Forelimb muscle (tissue), 1 donor: ENCODE results near the gene CREBZF. TPM values are rescaled to one million over a fixed set of nuclear protein-coding genes. Genes with fewer than 3 reads are reported as not detected.

Experiments used
- DNase-seq: peaks from one replicate; pipeline ENCODE4 v3.0.0-alpha.2; 2013; ENCODE audit warnings: low read depth
- polyA plus RNA-seq: library from polyadenylated mRNA; unstranded; fragments of 120-200 nt; gene quantifications from one replicate; pipeline ENCODE4 v1.2.1, GENCODE V29; 2013; ENCODE audit not compliant: insufficient read length

CREBZF gene, protein sequence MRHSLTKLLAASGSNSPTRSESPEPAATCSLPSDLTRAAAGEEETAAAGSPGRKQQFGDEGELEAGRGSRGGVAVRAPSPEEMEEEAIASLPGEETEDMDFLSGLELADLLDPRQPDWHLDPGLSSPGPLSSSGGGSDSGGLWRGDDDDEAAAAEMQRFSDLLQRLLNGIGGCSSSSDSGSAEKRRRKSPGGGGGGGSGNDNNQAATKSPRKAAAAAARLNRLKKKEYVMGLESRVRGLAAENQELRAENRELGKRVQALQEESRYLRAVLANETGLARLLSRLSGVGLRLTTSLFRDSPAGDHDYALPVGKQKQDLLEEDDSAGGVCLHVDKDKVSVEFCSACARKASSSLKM
- polyA plus RNA-seq, result 51.8 TPM

DNA sequence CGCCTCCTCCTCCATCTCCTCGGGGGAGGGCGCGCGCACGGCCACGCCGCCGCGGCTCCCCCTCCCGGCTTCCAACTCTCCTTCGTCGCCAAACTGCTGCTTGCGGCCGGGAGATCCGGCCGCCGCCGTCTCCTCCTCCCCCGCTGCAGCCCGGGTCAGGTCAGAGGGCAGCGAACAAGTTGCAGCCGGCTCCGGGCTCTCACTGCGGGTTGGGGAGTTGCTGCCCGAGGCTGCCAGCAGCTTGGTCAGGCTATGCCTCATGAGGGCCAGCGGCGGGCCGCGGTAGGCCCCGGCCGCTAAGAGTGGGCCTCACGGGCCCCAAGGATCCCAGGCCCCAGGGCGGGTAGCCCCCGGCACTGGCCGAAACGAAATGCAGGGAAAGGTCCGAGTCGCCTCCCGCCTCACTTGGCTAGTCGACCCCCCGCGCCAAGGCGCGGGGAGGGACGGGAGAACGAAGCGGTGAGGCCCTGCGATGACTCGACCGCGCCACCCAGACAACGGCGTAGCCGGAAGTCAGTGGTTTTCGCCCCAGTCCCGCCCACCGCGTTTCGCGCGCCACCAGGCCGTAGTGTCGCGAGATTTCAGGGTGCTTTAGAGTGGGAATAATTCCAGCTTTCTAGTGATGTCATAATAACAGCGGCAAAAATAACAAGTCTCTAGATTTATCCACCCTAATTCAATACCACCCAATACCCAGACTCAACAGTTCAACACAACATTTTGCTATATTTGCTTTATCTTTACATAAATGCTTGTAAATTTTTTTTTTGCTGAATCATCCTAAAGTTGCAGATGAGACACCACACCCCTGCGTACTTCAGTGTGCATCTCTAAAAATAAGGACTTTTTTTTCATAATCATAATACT lies at the start of gene CREBZF:
TSS of gene CREBZF (minus strand) at position 515 of the 867 bp plus-strand sequence. CDS start at position 261, 254 bp downstream.
- DNase-seq, result peak; percentile 89

DNA sequence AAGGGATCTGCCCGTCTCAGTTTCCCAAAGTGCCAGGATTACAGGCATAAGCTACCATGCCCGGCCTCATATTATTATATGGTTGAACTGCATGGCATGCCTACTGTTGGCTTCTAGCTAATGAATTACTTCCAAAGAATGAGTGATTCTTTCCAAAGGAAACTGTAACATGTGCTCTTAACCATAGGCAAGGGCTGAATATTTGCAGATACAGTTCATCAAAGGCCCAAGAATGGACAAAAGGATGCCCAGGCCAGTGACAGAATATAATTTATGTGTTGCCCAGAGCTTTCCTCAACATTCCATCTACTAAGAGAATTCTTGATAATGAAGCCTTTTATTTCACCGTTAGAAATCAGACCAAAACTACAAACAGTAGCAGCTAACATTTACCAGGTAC lies 48.0 kb upstream of the CREBZF start:
- DNase-seq, result no peak

DNA sequence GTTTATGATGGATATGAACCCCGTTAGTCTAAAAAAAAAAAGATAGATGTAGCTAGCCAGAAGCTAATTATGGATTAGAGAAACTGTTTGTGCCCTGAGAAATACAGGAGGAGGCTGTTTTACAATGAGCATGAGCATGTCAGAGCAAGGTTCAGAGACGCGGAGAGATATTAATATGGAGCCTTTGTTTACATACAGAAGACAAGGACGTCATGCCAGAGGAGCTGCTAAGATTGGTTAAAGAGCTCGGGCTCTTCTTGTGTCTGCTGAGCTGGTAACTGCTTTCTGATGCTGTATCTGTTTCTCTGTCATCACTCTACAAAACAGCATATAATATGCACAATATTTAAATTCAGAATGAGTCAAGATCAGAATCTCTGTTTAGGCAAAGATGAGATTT lies 46.0 kb upstream of the CREBZF start:
- DNase-seq, result no peak

DNA sequence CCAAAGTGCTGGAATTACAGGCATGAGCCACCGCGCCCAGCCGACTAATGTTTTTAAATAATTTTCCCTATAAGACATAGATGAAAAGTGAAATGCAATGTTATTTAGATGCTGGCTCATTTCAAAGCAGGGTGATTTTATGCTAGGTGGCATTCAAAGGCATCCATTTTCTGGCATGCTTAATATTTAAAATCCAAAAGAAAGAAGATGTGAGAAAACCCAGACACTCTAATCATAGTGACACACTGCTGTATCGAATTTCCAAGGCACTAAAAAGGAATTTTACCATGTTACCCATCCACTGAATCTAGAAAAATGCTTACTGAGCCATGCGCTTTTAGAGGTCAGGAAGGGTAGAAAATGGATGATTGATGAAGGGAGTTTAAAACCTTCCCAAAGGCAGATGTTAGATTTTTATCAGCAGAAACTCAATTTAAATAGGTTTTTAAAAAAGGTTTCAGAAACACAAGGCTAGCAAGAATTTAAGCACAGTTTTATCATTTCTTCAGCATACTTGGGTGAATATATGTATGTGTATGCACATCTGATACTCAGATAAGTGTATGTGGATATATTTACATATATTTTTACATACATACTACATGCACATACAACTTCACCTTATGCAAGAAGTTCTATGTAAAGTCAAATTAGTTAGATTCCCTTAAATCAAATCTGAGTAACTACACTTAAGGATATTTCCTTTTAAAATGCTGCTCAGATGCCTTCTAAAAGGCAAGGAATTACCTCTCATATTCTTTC lies 45.2 kb upstream of the CREBZF start:
- DNase-seq, result no peak

DNA sequence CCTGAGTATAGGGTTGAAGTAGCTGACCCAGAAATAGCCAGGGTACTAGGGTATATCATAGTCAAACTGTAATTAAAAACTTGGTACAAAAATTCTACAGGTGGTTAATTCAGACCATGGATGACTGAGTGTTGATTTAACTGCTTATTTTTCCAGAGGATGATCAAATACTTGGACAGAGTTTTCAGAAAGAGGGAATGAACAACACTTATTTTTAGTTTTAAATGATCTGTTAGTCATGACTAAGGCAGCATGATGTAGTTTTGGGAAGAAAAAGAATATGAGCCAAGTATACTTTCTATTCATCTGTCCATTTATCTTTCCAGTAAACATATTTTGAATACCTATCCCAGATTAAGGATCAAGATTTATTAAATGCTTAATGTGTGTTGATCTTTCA lies 40.9 kb upstream of the CREBZF start:
- DNase-seq, result no peak

DNA sequence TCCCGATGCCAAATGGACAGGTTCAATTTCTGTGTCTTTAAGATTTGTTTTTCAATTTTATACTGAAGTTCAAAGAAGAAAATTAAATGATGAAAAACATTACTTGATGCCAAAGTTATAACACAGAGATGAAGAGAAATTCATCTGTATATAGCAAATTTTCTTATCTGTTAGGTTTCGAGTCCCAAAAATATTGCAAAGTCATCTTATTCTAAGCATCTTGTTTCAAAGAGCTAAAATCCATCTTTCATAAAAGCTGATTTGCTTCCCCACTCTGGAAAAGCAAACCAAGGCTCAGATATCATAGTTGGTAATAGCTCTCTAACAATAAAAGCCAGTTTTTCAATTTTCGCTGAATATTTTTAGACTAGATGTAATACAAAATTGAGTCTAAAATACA lies 40.0 kb upstream of the CREBZF start:
- DNase-seq, result no peak

DNA sequence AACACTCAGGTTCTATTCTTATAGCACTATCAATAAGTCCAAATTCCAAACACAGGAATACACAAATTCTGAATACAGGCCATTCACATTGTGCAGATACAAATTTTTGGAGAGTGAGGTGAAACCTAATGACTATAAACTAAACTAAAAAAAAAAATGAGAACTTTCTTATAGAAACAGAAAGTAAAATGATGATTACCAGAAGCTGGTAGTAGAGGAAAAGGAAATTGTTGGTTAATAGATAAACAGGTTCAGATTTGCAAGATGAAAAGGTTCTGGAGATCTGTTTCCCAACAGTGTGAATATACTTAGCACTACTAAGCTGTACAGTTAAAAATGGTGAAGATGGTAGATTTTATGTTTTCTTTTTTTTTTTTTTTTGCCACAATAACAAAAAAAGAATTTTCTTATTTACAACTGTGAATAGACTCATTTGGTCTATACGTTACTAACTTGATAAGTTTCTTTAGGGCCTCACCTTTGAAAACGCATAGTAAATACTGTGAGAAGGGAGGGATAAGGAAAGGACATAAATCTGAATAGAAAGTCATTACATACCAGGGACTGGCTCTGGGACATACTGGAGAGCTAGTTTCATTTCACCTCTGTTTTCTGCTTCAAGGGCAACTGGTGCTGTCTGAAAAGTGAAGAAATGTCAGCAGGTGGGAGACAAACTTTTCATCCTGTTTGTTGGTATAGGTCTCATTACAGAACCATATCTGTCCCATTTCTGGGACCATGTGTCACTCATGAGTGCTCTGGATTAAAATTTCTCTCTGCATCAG lies 35.2 kb upstream of the CREBZF start:
- no peak for DNase-seq

DNA sequence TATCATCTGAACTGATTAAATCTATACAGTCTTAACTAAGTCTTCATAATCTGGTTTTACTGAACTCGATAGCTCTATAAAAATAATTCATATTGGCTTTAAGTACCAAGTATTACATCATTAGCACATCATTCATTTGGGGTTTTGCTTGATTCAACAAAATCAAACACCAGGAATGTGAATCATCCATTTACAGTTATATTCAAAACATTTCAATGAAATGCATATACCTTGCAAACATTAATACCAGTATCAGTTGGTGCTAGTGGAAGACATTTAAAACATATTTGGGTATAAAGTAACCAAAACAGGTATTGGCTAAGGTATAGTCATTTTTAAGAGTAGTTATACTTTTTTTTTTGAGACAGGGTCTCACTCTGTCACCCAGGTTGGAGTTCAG lies 33.3 kb upstream of the CREBZF start:
- DNase-seq, result no peak

DNA sequence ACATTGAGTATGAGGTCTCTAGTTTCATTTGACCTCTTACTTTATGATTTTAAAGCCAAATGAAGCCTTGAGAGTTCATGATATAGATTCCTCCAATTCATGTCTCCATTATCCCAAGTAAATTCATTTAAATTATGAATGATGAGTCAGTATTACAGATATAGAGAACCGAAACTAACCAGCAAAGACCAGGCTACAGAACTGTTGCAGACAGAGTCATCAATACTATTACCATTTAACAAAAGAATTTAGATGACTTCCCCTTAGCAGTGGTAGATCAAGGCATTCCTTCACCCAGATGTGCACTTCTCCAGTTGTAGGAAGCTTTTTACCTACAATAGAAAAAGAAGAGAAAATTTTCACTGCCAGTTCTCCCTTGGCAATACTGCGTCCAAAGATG lies 32.8 kb upstream of the CREBZF start:
- no peak for DNase-seq

DNA sequence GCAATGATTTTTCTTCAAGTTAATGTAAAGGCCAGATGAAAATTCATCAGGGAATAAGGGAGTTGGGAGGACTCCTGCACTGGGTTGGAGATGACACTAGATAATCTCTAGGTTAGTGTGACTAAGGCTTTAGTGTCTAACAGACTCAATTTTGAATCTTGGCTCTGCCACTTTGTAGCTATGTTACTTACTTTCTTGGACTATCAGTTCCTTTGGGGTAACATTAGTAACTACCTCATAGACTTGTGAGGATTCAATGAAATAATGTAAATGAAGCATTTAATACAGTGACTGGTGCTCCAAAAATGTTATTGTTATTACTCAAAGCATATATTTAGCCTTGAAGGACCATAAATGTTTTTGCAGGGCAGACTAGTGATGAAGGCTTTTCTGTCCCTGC lies 30.6 kb upstream of the CREBZF start:
- DNase-seq, result no peak

DNA sequence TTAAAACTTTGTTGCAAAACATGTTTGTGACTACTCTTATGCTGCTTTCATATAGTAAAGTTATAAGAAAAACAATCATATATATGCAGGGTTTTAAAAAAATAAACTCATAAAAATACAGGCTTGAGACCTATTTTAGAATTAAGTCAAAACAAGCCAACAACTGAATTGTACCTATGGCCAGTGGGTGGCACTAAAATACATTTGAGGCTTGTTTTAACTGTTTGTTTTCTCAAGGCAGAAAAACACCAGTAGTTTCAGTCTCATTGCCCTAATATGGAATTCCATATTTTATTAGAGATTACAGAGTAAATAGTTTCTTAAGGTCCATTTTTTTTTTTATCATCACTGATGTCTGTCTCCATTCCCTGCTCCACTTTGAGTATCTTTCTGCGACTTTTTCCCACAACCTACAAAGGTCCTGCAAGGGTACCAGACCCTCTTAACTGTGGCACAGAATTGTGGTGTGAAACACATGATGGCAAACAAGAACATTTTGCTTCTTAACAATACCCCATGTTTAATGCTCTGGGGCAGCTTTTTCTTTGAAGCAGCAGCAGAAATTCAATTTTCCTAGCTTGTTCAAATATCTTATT lies 29.6 kb upstream of the CREBZF start:
- peak; percentile 20 for DNase-seq

DNA sequence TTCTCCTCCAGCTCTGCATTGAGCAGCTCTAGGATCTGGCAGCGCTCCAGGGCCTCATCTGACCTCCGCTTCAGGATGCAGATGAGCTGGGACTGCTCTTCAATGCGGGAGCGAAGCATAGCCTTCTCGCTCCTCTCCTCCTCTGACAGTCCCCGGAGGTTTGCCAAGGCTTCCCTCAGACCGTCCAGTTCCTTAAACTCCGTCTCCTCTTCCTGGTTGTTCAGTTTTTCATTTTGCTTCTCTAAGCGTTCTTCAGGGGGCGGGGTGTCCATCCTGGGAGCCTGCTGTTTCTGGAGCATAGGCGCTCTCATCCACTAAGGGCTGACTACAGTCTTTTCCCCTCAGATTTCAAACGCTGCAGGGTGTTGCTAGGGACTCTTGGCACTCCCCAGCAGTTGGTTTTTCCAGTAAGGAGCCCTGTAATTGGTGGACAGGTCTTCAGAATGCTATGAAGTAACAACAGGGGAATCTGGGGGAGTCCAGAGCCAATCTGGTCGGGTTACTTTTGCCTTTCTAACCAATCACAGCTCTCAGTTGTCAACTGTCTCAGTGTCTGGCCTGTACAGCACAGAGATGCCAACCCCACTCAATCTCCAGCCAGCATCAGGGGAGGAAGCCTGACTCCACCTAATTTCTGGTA lies 21.0 kb upstream of the CREBZF start, which contains the start of gene CCDC89:
TSS of gene CCDC89 (minus strand) at position 376 of the 640 bp plus-strand sequence. CDS start at position 311, 65 bp downstream.
- DNase-seq, result peak; percentile 78

DNA sequence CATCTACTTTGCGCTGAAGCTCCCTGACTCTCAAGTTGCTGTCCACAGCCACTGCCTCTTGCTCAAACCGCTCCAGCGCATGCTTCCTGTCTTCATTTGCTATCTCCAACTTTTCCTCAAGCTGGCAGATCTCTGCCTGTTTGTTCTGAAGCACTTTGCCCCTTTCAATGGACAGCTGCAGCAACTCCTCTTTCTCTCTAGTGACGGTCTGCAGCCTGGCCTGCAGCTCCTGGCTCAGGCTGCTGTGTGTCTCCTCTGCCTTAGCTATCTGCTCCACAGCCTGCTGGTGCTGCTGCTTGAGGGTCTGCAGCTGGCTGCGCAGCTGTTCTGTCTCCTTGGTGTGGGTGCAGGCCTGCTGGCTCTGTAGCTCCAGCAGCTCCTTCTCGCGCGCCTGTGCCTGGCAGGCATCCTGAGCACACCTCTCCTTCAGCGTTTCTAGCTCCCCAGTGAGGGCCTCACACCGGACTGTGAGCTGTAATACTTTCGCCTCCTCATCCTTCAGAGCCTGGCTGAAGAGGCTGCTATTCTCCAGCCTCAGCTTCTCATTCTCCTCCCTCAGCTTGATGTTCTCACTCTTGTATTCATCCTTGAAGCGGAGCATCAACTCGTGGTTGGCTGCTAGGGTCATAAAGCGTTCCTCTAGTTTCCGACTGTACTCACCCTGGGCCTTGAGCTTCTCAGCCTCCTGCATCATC lies 20.3 kb upstream of the CREBZF start:
- DNase-seq, result peak; percentile 20

DNA sequence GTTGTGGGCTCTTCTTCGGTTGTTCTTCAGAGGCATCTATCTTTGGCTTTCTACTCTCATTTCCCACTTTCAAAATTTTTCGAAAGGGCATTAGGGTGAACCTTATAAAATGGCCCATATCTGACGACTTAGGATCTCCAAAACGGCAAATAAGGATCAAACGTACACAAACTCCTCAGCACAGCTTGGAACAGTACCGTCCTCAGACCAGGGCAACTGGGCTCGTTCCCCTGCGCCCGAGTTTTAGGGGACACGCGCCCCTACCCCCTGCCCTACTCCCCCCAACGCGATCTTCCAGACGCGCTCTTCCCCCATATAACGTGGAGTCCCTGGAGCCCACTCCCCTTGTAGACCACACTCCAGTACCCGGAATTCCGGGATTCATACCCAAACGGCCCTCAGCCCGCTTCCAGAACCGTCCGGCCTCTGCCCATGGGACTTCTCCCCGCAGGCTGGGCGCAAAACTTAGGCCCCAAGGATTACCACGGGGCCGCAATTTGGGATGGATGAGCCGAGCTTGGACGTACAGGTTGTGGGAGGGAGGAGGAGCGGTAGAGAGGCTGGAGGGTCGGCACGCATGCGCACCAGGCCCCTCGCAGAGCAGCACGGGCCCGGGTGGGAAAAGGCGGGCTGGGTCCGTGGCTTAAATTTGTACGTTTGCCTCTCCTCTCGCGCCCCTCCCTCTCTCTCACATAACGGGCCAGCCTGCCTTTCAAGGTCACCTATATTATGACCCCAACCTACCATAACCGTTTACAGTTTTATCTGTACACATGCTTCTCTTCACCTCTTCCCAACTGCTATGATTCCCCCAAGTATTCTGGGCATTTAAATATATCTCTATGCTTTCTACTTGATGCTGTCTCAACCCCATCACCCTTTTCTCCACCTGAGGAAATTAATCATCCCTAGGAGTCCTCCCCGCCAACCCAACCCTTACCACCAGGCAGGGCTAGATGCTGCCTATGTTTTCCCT lies 17.7 kb upstream of the CREBZF start:
- peak; percentile 25 for DNase-seq

DNA sequence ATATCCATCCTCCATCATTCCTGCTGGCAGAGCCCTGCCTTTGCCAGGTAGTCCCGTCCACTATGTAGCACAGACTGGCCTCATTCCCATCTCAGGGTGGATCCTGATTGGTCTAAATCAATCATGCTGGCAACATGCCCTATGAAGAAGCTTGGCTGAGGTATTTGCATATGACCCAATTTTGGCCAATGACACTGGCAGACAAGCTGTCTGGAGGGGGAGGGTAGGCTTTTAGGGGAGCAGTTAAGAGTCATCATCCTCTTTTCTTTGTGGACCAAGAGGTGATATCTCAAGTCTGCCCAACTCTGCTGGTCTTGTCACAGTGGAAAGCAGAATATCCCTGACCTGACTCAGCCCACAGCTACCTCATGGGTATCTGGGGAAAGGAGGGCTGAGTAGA lies 16.0 kb upstream of the CREBZF start:
- no peak for DNase-seq

DNA sequence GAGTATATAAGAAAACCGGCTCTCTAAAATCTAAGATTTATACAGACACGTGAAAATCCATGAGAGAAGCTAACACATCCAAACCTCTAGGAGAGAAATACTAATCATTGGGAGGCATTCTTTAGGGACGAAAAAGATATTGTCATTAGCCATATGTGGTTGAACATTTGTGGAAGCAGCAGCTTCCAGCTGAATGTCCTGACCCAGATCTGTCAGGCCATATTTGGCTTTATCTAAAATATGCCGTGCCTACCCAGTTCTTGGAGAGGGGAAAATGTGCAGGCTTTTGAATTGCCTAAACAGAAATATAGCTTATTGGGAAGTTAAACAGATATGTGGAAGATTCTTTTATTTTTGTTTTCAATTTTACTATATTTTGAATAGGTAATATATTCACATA lies 14.6 kb upstream of the CREBZF start:
- DNase-seq, result no peak

DNA sequence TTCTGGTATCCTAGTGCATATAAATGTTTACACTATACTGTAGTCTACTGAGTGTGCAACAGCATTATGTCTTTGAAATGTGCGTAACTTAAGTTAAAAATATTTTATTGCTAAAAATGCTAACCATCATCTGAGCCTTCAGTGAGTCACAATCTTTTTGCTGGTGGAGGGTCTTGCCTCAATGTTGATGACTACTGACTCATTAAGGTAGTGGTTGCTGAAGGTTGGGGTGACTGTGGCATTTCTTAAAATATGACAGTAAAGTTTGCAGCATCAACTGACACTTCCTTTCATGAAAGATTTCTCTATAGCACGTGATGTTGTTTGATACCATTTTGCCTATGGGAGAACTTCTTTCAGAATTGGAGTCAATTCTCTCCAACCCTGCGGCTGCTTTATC lies 8.5 kb upstream of the CREBZF start:
- DNase-seq, result no peak

DNA sequence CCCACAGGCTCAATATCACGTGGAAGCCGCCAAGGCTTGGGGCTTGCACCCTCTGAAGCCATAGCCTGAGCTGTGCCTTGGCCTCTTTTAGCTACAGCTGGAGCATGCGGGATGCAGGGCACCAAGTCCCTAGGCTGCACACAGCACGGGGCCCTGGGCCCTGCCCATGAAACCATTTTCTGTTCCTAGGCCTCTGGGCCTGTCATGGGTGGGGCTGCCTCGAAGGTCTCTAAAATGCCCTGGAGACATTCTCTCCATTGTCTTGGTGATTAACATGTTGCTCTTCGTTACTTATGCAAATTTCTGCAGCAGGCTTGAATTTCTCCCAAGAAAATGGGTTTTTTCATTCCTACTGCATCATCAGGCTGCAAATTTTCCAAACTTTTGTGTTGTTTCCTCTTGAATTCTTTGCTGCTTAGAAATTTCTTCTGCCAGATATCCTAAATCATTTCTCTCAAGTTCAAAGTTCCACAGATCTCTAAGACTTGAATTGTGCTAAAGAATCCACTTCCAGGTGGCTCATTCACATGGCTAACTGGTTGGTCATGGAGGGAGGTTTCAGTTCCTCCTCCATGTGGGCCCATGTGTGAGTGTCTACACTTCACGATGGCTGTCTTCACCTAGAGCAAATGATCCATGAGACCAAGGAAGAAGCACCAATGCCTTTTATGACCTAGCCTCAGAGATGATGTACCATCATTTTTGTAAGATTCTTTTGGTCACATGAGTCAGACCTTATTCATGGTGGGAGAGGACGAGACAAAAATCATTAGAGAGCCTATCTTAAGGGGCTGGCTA lies 7.4 kb upstream of the CREBZF start:
- no peak for DNase-seq
